AG09309 (cell line): ENCODE measurements around the gene IL17RC.
"Not testable (repeated sequence)": the region's sequence is repeated elsewhere in the genome, so short reads cannot be mapped to it uniquely, and the experiment has no call there.

Experiments used
- DNase-seq: peaks from one replicate; pipeline ENCODE4 v3.0.0-alpha.2; 2010; ENCODE audit warnings: low read depth
- H3K4me3 ChIP-seq: 2 replicates; pipeline ENCODE4 v1.5.1; 2011; ENCODE audit warnings: mild to moderate bottlenecking, low read depth, low read length, moderate library complexity; ENCODE audit not compliant: control insufficient read depth
- TF ChIP-seq, protein P1 (sequence below): IDR thresholded peaks from 2 replicates; pipeline ENCODE4 v1.5.1; 2011; ENCODE audit warnings: mild to moderate bottlenecking, low read depth, low read length, inconsistent platforms; ENCODE audit not compliant: insufficient read depth, control insufficient read depth; ENCODE audit errors: missing control alignments

The IL17RC gene

DNA sequence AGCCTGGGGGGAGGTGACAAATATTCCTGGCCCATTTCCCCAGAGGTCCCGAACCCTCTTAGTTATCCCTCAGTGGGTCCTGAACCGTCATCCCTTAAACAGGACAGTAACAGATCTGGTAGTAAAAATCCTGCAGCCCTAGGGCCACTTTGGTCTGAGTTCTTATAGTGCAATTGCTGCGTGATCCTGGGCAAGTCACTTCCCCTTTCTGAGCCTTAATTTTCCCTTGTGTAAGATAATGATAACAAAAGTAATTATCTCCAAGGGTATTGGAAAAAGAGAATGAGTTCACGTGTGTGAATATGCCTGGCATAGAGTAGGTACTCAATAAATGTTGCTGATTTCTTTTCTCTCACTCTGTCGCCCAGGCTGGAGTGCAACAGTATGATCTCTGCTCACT lies 29.4 kb upstream of the IL17RC start:
- no peak for DNase-seq
- H3K4me3 ChIP-seq = no peak overlapping the region
- TF ChIP-seq, protein P1, sequence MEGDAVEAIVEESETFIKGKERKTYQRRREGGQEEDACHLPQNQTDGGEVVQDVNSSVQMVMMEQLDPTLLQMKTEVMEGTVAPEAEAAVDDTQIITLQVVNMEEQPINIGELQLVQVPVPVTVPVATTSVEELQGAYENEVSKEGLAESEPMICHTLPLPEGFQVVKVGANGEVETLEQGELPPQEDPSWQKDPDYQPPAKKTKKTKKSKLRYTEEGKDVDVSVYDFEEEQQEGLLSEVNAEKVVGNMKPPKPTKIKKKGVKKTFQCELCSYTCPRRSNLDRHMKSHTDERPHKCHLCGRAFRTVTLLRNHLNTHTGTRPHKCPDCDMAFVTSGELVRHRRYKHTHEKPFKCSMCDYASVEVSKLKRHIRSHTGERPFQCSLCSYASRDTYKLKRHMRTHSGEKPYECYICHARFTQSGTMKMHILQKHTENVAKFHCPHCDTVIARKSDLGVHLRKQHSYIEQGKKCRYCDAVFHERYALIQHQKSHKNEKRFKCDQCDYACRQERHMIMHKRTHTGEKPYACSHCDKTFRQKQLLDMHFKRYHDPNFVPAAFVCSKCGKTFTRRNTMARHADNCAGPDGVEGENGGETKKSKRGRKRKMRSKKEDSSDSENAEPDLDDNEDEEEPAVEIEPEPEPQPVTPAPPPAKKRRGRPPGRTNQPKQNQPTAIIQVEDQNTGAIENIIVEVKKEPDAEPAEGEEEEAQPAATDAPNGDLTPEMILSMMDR = no peak

DNA sequence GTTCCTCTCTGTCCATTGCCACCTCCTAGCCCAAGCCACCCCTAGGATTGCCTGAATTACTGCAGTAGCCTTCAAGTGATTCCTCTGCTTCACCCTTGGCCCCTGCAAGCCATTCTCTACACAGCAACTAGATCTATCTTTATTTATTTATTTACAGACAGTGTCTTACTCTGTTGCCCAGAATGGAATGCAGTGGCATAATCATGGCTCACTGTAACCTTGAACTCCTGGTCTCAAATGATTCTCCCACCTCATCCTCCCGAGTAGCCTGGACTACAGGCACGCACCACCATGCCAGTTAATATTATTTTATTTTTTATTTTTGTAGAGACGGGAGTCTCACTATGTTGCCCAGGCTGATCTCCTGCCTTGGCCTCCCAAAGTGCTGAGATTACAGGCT lies 28.4 kb upstream of the IL17RC start:
- TF ChIP-seq, protein P1 = no peak
- DNase-seq = no peak

DNA sequence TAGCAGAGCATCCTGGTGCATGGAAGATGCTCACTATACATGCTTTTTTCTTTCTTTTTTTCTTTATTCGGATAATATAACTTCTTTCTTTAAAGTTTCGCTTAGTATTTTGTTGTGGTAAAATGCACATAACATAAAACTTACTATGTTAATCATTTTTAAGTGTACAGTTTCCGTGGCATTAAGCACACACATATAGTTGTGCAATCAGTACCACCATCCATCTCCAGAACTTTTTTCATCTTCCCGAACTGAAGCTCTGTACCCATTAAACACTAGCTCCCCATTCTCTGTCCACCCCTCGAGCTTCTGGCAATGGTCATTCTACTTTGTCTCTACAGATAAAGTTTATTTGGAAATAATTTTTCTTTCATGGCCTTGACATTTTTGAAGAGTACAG lies 27.5 kb upstream of the IL17RC start:
- no peak overlapping the region for H3K4me3 ChIP-seq
- DNase-seq = no peak
- TF ChIP-seq, protein P1 = no peak

More for the DNA sequence above, 28.4 kb upstream of the IL17RC start:
- no peak overlapping the region for H3K4me3 ChIP-seq

DNA sequence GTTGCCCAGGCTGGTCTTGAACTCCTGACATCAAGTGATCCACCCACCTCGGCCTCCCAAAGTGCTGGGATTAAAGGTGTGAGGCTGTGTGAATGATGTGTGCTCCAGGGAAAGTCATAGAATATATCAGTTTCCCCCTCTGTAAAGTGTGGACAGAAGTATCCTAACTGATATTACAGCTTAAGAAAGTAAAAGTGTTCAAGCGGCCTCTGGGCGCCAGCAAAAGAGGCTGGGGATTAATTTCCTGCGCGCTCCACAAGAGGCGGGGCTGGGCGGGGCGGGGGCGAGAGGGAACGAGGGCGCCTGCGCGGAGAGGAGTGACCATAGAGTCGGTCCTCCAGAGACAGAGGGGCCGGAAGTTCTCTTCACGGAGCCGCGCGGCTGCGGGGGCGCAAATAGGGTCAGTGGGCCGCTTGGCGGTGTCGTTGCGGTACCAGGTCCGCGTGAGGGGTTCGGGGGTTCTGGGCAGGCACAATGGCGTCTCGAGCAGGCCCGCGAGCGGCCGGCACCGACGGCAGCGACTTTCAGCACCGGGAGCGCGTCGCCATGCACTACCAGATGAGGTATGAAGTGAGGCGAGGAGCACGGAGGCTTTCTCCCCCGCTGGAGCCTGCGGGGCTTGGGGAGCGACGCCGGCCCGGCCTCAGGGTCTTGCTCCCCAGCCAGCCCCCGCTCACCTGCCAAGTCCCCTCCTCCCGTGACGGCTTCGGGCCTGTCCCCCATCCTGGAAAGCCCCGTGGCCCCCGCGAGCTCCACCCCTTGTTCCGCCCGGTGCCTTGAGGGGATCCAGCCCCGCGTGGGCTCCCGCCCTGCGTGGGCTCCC lies 26.4 kb upstream of the IL17RC start, which contains the start of gene JAGN1:
TSS of gene JAGN1 (plus strand) at position 362 of the 823 bp plus-strand sequence. CDS start at position 475, 113 bp downstream.
- peak within 1 kb of the TSS; percentile 97 for H3K4me3 ChIP-seq
- TF ChIP-seq, protein P1 = no peak
- DNase-seq = peak; percentile 46

GRCh38 chr3:9891072-9891622 lies 25.8 kb upstream of the IL17RC start:
- DNase-seq = no peak
- TF ChIP-seq, protein P1 = no peak
- peak overlapping the region; percentile 97 for H3K4me3 ChIP-seq

- no peak for DNase-seq
- no peak overlapping the region for H3K4me3 ChIP-seq
- TF ChIP-seq, protein P1 = no peak
Observed at GRCh38 chr3:9893739-9894138, 23.2 kb upstream of the IL17RC start.

DNA sequence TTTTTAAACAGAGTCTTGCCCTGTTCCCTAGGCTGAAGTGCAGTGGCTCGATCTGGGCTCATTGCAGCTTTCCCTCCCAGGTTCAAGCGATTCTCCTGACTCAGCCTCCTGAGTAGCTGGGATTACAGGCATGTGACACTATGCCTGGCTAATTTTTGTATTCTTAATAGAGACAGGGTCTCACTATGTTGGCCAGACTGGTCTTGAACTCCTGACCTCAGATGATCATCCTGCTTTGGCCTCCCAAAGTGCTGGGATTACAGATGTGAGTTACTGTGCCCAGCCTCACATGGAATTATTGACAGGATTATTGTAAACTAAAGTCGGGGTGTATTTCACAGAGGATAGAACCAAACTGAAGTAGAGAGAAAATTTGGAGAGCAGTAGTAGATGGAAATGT lies 21.2 kb upstream of the IL17RC start:
- DNase-seq, H3K4me3 ChIP-seq: not testable (repeated sequence)

DNA sequence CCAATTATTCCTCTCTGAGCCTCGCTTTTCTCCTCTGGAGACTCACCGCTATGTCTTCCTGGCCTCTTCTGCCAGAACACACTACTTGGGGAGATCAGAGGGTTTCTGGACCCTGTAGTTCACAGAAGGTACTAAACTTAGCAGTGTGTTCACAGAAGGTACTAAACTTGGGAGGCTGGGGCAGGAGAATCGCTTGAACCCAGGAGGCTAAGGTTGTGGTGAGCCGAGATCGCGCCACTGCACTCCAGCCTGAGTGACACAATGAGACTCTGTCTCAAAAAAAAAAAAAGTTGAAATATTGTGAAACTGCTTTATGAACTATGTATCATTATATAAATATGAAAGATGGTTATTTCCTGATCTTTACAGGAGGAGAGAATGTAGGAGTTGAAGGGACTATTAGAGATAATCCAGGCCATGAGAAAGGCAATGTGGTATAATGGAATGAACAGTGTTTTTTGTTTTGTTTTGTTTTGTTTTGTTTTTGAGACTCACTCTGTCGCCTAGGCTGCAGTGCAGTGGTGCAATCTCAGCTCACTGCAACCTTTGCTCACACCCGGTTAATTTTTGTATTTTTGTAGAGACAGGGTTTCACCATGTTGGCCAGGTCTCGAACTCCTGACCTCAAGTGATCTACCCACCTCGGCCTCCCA lies 20.0 kb upstream of the IL17RC start:
- not testable (repeated sequence) for H3K4me3 ChIP-seq, DNase-seq
